GM12878 (cell line): ENCODE results near the gene GTSF1L. TPM values are rescaled to one million over a fixed set of nuclear protein-coding genes. Genes with fewer than 3 reads are reported as not detected.

ENCODE experiments used
- ATAC-seq: fragments of 200-7000 bp; cut with Tn5 transposase; 3 replicates; pipeline ENCODE4 v1.9.1; 2020; ENCODE audit warnings: mild to moderate bottlenecking, moderate library complexity
- BruUV-seq: library from RNA; stranded (reverse); fragments of 400-500 nt; replicated peaks from 2 replicates; lab custom pipeline; 2021; lab: Mats Ljungman, UMichigan
- CTCF ChIA-PET: fragments of 300-600 bp; sonication (Branson Sonifier 250); formaldehyde crosslinking; extraction: SDS; loops from one replicate; lab custom pipeline; 2021; ENCODE audit warnings: inconsistent platforms; lab: Yijun Ruan, JAX
- POLR2A ChIA-PET: fragments of 350-600 bp; formaldehyde crosslinking; extraction: SDS; loops from one replicate; lab custom pipeline; 2021; ENCODE audit warnings: inconsistent platforms; lab: Charles Lee
- RAD21 ChIA-PET: fragments of 300-600 bp; sonication (Branson Sonifier 250); formaldehyde crosslinking; loops from one replicate; lab custom pipeline; 2023; ENCODE audit warnings: antibody characterized with exemption; ENCODE audit not compliant: unreplicated experiment; lab: Charles Lee
- SMC1A ChIA-PET: fragments of 300-600 bp; sonication (Branson Sonifier 250); formaldehyde crosslinking; loops from one replicate; lab custom pipeline; 2023; ENCODE audit not compliant: unreplicated experiment, uncharacterized antibody; lab: Charles Lee
- DNase-seq: peaks from one replicate; pipeline ENCODE4 v3.0.0-alpha.2; 2011; ENCODE audit warnings: low read depth, low spot score
- FAIRE-seq: peaks from 3 replicates; lab custom pipeline; 2011; peaks lifted over from hg19 to GRCh38; lab: Jason Lieb, UNC
- H2AFZ ChIP-seq: 2 replicates; pipeline ENCODE4 v1.6.0; 2011; ENCODE audit warnings: low read depth, low read length, control low read depth; ENCODE audit not compliant: control insufficient read depth
- H3K27ac ChIP-seq: 2 replicates; pipeline ENCODE4 v1.5.1; 2011; ENCODE audit warnings: control low read depth; ENCODE audit not compliant: control insufficient read depth, insufficient read depth
- H3K27me3 ChIP-seq, 2 experiments: replicated peaks in 1 of 2; 2 replicates each; pipeline versions ENCODE4 v1.6.0 to v1.6.1; 2011; ENCODE audit warnings: low read length in 1 of 2; ENCODE audit not compliant: control insufficient read depth in 2 of 2, insufficient read depth in 2 of 2
- H3K36me3 ChIP-seq, 2 experiments: 2 replicates each; pipeline ENCODE4 v1.5.1; 2011; ENCODE audit warnings: low read length in 1 of 2; ENCODE audit not compliant: control insufficient read depth in 2 of 2, insufficient read depth in 2 of 2
- H3K4me1 ChIP-seq: 2 replicates; pipeline ENCODE4 v1.6.1; 2011; ENCODE audit warnings: mild to moderate bottlenecking, low read length, moderate library complexity, mixed read lengths; ENCODE audit not compliant: control insufficient read depth, insufficient read depth
- H3K4me2 ChIP-seq: 2 replicates; pipeline ENCODE4 v1.6.0; 2011; ENCODE audit warnings: control low read depth; ENCODE audit not compliant: control insufficient read depth, insufficient read depth
- H3K4me3 ChIP-seq: fragments of 200-600 bp; sonication (generic); 2 replicates; pipeline ENCODE4 v1.5.1; 2016
- H3K79me2 ChIP-seq: 2 replicates; pipeline ENCODE4 v1.6.0; 2011; ENCODE audit warnings: low read length; ENCODE audit not compliant: control insufficient read depth, insufficient read depth
- H3K9ac ChIP-seq: 2 replicates; pipeline ENCODE4 v1.8.0; 2011; ENCODE audit warnings: low read length, control low read depth, mixed read lengths; ENCODE audit not compliant: control insufficient read depth, insufficient read depth
- H3K9me3 ChIP-seq: replicated peaks from 3 replicates; pipeline ENCODE4 v1.5.1; 2011; ENCODE audit warnings: mild to moderate bottlenecking, low read length; ENCODE audit not compliant: control insufficient read depth, insufficient read depth
- H4K20me1 ChIP-seq: 2 replicates; pipeline ENCODE4 v1.6.0; 2011; ENCODE audit not compliant: control insufficient read depth, insufficient read depth
- GABPA ChIP-seq: IDR thresholded peaks from 2 replicates; pipeline ENCODE4 v1.6.1; 2014; ENCODE audit warnings: antibody characterized with exemption, low read depth, mild to moderate bottlenecking, inconsistent platforms
- MTA3 ChIP-seq: IDR thresholded peaks from 2 replicates; pipeline ENCODE4 v1.6.1; 2012; ENCODE audit warnings: low read length, inconsistent platforms, borderline replicate concordance
- MYC ChIP-seq: IDR thresholded peaks from 2 replicates; pipeline ENCODE4 v1.6.1; 2011; ENCODE audit warnings: mild to moderate bottlenecking, low read length, moderate library complexity, inconsistent platforms; ENCODE audit not compliant: insufficient read depth, insufficient replicate concordance, insufficient read length, severe bottlenecking
- NFXL1 ChIP-seq: fragments of 450-650 bp; IDR thresholded peaks from 2 replicates; pipeline ENCODE4 v1.6.1; 2017; ENCODE audit warnings: antibody characterized with exemption, mild to moderate bottlenecking, borderline replicate concordance
- RB1 ChIP-seq: fragments of 450-650 bp; formaldehyde crosslinking; IDR thresholded peaks from 2 replicates; pipeline ENCODE4 v1.6.1; 2017; ENCODE audit warnings: mild to moderate bottlenecking, borderline replicate concordance
- TCF3 ChIP-seq: IDR thresholded peaks from 2 replicates; pipeline ENCODE4 v1.6.1; 2012; ENCODE audit warnings: low read depth, mild to moderate bottlenecking, low read length, borderline replicate concordance; ENCODE audit not compliant: insufficient read depth
- ZSCAN29 ChIP-seq: fragments of 450-650 bp; IDR thresholded peaks from 2 replicates; pipeline ENCODE4 v1.6.1; 2017; ENCODE audit warnings: mild to moderate bottlenecking, moderate library complexity
- WGBS: methylation state at CpG from one replicate; pipeline ENCODE4 v1.1.6; 2016; ENCODE audit warnings: low lambda C conversion rate; ENCODE audit not compliant: insufficient replicate concordance, insufficient coverage; ENCODE audit errors: missing lambda C conversion rate; 5-methylcytosine and 5-hydroxymethylcytosine counted together
- in situ Hi-C: fragments of 300-500 bp; cut with MboI; formaldehyde crosslinking; loops from 9 replicates; pipeline ENCODE4 v1.14.3; 2018; ENCODE audit warnings: mixed read lengths
- intact Hi-C: fragments of 100-400 bp; cut with micrococcal nuclease; formaldehyde crosslinking; loops from one replicate; pipeline ENCODE4 v1.14.2; 2022; ENCODE audit not compliant: unreplicated experiment
- polyA plus RNA-seq, 11 experiments: library from polyadenylated mRNA; depleted of rRNA in 4 of 11; unstranded in 6 of 11; stranded (reverse) in 5 of 11; fragments of >200 nt; fragmentation: Nextera tagmentation in 4 of 11; fragmentation: Illumina TruSeq in 1 of 11; extraction: Ambion mirVana in 4 of 11; extraction: Trizol in 1 of 11; gene quantifications; 1 replicate in 1 of 11; 2 replicates in 10 of 11; pipeline versions ENCODE4 v1.2.1 to v1.2.3, GENCODE V29; 2011 to 2016; ENCODE audit warnings: inconsistent platforms in 2 of 11, missing spikeins in 2 of 11, low read depth in 1 of 11
- total RNA-seq, 4 experiments: library from RNA; depleted of rRNA in 3 of 4; stranded (reverse); fragments of >200 nt in 3 of 4; fragmentation: Illumina TruSeq in 1 of 4; extraction: Trizol in 1 of 4; gene quantifications; 2 replicates each; pipeline versions ENCODE4 v1.2.1 to v1.2.3, GENCODE V29; 2013 to 2021
- TF ChIP-seq, protein P1 (sequence below): fragments of 450-650 bp; conservative IDR thresholded peaks from 2 replicates; pipeline ENCODE4 v1.6.1; 2017; ENCODE audit warnings: mild to moderate bottlenecking, moderate library complexity

Gene GTSF1L
- total and polyA plus RNA-seq, 10 of the 15 experiments (the other 5 are each of a cell fraction or from before 2014, with no cell fraction given) = 0.56 to 2.4 (median 1.3) TPM

DNA sequence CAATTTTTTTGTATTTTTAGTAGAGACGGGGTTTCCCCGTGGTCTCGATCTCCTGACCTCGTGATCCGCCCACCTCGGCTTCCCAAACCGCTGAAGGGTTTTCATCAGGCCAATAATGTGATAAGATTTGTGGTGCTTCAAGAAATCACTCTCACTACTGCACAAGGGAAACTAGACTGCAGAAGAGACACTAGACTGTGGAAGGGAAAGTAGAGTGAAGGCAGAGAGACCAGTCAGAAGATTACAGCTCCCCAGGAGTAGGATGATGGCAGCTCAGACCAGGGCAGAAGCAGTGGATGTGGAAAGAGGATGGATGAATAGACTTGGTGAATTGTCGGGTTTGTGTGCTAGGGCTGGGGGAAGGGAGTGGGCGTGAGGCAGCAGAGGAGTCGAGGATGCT is 48.0 kb upstream of the GTSF1L start:
- H3K9ac ChIP-seq = no peak overlapping the region
- peaks cover 6% of the 10 kb centered on the region; the same call in 2 of the 3 replicates for H3K9me3 ChIP-seq
- ATAC-seq (no peak), DNase-seq (no peak), FAIRE-seq (no peak)
- ChIA-PET RAD21 (no interaction called here), SMC1A (interaction anchor here (1.1 kb wide), 1 partner anchor 10 kb away, joined by 3 read pairs; no protein-coding TSS in a partner anchor), CTCF (interaction anchor here (1.5 kb wide), 1 partner anchor 25 kb away, joined by 4 read pairs; no protein-coding TSS in a partner anchor), POLR2A (interaction anchor here (0.6 kb wide), 1 partner anchor 60 kb away, joined by 3 read pairs; no protein-coding TSS in a partner anchor)
- no peaks in the 10 kb centered on the region for H3K4me1 ChIP-seq
- TF ChIP-seq MTA3 (no peak), MYC (no peak), NFXL1 (no peak), GABPA (no peak), TCF3 (no peak), ZSCAN29 (no peak), RB1 (no peak)
- TF ChIP-seq, protein P1, sequence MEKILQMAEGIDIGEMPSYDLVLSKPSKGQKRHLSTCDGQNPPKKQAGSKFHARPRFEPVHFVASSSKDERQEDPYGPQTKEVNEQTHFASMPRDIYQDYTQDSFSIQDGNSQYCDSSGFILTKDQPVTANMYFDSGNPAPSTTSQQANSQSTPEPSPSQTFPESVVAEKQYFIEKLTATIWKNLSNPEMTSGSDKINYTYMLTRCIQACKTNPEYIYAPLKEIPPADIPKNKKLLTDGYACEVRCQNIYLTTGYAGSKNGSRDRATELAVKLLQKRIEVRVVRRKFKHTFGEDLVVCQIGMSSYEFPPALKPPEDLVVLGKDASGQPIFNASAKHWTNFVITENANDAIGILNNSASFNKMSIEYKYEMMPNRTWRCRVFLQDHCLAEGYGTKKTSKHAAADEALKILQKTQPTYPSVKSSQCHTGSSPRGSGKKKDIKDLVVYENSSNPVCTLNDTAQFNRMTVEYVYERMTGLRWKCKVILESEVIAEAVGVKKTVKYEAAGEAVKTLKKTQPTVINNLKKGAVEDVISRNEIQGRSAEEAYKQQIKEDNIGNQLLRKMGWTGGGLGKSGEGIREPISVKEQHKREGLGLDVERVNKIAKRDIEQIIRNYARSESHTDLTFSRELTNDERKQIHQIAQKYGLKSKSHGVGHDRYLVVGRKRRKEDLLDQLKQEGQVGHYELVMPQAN = no peak
- H4K20me1 ChIP-seq = no peaks in the 10 kb centered on the region
- H3K4me2 ChIP-seq = no peak overlapping the region
- 52% methylated on average over 10 of the region's 10 CpGs for WGBS
- intact Hi-C loops = no loop called here
- no TSS peak for BruUV-seq
- in situ Hi-C loops = no loop called here
- no peak overlapping the region for H3K4me3 ChIP-seq
- no peak overlapping the region for H2AFZ ChIP-seq
- H3K27ac ChIP-seq = no peak overlapping the region
- H3K79me2 ChIP-seq = no peaks in the 10 kb centered on the region
- H3K27me3 ChIP-seq = 0 out of 4 replicates have a peak, but pooled peaks cover 0 to 2% of the 10 kb centered on the region in 2 experiments
- H3K36me3 ChIP-seq = no peaks in the 10 kb centered on the region
